GM19463 (cell line): ENCODE results near the gene NOL9.
"Not testable (repeated sequence)": the region's sequence is repeated elsewhere in the genome, so short reads cannot be mapped to it uniquely, and the experiment has no call there.

Experiments
- ATAC-seq: cut with Tn5 transposase; IDR thresholded peaks from one replicate; pipeline ENCODE4 v1.9.1; 2021; ENCODE audit warnings: mild to moderate bottlenecking, moderate library complexity; ENCODE audit not compliant: unreplicated experiment

NOL9 gene

GRCh38 chr1:6505367-6506209, 48.7 kb downstream of the NOL9 start:
- no peak for ATAC-seq

DNA sequence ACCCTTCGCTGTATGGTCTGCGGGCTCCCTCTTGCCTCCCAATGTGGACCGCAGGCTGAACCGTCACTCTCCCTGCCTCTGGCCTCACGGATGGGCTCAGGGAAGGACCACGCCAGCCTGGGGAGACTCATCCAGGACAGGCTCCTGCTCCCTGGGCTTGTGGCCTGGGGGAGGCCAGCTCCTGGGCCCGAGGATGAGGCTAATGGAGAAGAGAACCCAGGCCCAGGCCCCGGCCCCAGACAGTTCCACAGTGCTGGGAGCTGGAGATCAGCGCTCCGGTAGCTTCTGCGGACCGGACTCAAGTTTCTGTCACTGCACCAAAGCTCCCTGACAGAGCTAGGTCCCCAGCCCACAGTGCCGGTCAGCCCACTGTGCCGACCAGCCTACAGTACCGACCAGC, 49.4 kb downstream of the NOL9 start:
- no peak for ATAC-seq

DNA sequence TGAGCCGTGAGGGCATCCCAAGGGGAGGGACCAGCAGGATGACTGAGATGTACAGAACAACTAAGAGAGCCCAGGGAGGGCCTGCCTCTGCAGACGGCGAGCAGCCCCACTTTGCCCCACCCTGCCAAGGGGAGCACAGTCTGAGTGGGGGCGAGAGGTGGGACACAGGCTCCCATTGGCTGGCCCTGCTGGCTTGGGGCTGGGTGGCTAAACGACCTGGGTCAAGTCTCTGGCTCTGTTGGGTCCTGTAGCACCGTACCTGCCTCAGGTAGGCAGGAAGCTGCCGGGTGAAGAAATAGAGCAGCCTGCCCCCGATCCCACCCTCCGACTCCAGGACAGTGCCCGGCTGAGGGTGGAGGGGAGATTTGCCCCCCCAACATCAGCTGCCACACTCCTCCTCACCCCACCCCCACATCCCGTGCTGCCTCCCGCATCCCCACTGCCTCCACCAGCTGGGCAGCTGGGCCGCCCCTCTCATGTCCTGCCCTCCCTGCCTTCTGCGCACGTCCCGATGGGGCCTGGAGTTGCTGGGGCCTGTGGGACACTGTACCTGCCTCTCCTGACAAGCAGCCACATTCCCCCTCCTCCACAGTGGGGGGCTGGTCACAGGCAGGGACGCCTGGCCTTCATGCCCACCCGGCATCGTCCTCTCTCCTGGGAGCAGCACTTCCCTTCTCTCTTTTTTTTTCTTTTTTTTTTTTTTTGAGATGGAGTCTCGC, 50.3 kb downstream of the NOL9 start:
- ATAC-seq, result no peak

DNA sequence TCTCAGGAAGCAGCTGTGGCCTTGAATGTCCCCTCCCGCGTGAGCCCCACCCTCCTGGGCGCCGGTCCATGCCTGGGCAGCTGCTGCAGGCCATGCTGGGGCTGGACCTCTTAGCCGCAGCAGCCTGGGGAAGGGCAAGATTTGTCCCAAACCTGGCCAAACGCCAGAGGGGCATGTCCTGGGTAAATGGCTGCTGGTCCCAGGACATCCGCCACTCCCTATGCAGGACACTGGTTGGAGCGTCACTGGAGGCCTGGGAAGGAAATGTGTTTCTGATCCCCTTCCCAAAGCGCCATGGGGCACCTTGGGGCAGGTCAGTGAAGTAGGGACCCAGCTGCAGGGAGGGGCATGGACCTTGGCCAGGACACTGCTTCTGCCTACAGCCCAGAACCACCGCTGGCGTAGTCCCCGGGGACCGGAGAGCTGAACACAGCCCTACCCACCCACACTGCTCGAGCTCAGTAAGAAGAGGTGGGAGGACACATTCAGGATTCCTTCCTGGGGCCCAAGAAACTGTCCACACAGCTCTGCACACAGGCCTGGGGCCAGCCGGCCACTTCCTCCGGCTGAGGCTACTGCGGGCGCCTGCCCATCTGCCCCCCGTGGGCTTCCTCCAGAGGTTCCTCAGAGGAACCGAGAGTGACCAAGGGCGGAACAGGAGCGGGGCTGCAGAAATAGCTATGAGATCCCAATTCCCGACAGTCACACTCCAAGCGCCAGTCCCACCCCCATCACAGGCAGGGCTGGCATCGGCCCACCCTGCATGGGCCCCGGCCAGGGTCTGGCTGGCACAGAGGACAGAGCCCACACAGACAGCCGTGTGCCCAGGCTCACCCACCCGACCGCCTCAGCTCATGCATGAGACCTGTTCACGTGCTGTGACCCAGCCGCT, 52.1 kb downstream of the NOL9 start:
- no peak for ATAC-seq

DNA sequence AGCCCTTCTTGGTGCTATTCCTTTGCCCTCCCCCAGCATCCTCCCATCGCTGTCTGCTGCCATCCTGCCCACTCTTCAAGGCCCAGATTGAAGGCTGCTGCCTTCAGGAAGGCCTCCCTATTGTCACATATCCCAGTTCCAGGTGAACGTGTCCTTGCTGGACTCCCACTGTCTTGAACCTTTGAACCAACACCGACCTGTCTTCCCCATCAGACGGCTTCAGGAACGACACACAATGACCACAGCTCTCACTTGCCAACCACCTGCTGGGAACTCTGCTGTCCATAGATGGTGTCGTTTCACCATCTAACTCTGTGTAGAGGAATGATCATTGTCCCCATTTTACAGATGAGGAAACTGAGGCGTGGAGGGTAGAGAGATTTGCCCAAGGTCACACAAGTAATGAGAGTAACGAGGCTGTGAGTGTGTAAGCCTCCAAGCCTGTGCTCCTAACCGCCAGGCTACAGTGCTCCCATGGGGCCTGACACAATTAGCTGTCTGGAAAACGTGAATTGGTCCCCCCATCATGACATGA, 53.0 kb downstream of the NOL9 start:
- ATAC-seq, result no peak

- ATAC-seq, result no peak
Observed at GRCh38 chr1:6500544-6501278, 53.6 kb downstream of the NOL9 start.

DNA sequence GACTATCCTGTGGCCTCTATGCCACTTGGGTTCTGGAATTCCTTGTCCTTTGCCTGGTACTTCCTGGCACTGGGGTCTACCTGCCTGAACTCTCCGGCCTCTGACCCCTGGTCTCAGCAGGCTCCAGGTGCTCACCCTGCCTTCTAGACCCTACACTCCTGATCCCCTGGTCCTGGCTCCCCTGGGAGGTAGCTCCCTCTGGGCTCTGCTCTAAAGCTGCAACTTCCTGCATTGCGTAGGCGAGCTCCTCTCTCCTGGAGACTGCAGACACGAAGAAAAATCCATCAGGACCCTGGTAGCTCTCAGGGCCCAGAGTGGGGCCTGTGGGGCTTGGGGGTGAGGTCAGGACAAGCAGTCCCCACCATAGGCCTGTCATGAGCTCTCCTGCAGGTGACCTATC, 55.0 kb downstream of the NOL9 start:
- ATAC-seq, result no peak

GRCh38 chr1:6498576-6499111, 55.7 kb downstream of the NOL9 start:
- ATAC-seq, result no peak

GRCh38 chr1:6497867-6498575, 56.3 kb downstream of the NOL9 start:
- no peak for ATAC-seq

- ATAC-seq, result no peak
Observed at GRCh38 chr1:6497215-6497866, 57.0 kb downstream of the NOL9 start.

GRCh38 chr1:6496890-6497214, 57.5 kb downstream of the NOL9 start:
- no peak for ATAC-seq

GRCh38 chr1:6496365-6496721, 58.0 kb downstream of the NOL9 start:
- ATAC-seq, result no peak

DNA sequence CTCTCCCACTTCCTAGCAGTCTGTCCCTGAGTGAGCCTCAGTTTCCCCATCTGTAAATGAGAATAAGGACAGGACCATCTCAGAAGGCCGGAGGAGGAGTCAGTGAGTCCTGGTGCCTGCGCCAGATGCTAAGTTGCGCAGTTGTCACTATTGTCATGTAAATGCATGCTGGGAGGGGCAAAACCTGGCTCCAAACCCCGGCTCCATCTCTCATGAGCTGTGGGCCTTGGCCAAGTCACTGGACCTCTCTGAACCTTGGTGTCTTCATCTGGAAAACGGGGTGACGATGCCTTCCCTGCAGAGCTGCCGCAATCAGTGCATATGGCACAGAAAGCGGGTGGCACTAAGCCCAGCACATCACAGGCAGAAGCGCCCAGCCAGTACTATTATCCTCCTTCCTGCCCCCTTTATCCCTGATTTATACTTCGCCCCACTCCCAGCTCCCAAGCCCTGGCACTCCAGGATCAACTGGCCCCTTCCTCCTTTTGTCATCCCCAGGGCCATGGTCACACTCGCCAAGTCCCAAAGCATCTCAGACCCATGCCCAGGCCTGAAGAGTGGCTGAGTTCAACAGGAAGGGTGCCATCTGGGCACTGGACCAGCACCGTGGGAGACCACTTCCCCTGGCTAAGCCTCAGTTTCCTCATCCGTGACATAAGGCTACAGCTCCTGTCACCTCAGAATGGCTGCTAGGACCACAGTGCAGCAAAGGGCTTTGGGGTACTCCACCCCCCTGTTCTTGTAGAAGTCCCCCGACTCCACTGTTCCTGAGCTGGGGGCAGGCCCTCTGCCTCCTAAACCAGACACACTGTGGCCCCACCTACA, 58.6 kb downstream of the NOL9 start:
- no peak for ATAC-seq

- no peak for ATAC-seq
Observed at GRCh38 chr1:6495041-6495441, 59.3 kb downstream of the NOL9 start.

- ATAC-seq, result no peak
Observed at GRCh38 chr1:6494627-6495026, 59.7 kb downstream of the NOL9 start.

DNA sequence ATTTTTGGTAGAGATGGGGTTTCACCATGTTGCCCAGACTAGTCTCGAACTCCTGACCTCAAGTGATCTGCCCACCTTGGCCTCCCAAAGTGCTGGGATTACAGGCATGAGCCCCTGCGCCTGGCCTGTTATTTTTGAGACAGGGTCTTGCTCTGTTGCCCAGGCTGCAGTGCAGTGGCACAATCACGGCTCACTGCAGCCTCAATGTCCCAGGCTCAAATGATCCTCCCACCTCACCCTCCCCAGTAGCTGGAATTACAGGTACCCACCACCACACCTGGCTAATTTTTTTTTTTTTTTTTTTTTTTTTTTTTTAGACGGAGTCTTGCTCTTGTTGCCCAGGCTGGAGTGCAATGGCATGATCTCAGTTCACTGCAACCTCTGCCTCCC, 60.5 kb downstream of the NOL9 start:
- ATAC-seq, result not testable (repeated sequence)

DNA sequence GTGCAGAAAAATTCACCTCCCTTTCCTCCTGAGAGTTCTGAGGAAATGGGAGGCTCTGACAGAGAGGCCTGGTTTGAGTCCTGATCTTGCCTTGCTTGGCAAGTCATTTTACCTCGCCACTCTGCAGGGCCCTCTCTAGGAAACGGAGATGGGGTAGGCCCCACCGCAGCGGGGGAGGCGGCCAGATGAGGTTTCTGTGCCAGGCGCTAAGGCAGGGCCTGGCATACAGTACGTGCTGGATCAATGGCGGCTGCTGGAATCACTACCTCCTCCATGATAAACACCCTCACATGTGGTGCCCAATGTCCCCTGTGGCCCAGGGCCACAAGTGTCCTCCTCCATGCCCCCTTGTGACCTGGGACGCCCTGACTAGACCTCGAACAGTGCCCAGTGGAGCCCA, 62.3 kb downstream of the NOL9 start:
- no peak for ATAC-seq

DNA sequence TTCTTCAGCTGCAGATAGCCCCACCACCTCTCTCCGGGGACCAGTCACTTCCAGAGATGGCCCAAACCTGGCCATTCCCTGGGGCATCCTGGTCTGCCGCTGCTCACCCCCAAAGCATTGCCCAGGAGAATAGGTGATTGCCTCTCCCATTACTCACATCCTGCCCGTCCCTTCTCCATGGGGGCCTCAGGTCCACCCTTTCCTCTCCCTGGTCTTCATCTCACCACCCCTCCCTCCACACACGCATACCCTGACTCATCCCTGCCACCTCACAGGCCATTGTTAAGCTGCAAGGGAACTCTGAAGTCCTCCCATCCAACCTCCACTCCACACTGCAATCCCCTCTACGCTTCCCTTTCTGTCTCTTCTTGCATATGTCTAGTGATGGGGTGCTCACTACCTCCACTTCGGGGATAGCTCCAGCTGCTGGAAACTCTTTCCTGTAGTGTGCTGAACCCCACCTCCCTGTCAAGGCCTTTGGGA, 62.8 kb downstream of the NOL9 start, which contains the start of gene PLEKHG5:
Gene PLEKHG5 (minus strand): TSS at position 188 of the 483 bp plus-strand sequence. CDS start 14,096 bp downstream, outside the sequence.
- ATAC-seq, result no peak
